ENCODE results near the gene PLA2G4A. TPM values are rescaled to one million over a fixed set of nuclear protein-coding genes. Genes with fewer than 3 reads are reported as not detected.
A peak's percentile ranks its signal among the peaks of the same experiment; 100 is the strongest.

Gene PLA2G4A
- total RNA-seq, 1 donor from 2014 or later = not detected

GRCh38 chr1:186984959-186985358, 156.2 kb downstream of the PLA2G4A start:
- TF ChIP-seq, protein P1, sequence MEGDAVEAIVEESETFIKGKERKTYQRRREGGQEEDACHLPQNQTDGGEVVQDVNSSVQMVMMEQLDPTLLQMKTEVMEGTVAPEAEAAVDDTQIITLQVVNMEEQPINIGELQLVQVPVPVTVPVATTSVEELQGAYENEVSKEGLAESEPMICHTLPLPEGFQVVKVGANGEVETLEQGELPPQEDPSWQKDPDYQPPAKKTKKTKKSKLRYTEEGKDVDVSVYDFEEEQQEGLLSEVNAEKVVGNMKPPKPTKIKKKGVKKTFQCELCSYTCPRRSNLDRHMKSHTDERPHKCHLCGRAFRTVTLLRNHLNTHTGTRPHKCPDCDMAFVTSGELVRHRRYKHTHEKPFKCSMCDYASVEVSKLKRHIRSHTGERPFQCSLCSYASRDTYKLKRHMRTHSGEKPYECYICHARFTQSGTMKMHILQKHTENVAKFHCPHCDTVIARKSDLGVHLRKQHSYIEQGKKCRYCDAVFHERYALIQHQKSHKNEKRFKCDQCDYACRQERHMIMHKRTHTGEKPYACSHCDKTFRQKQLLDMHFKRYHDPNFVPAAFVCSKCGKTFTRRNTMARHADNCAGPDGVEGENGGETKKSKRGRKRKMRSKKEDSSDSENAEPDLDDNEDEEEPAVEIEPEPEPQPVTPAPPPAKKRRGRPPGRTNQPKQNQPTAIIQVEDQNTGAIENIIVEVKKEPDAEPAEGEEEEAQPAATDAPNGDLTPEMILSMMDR (IDR thresholded peaks at IDR 0.05) = no peak
- no peak for ATAC-seq (ENCODE audit: low read depth)
- no peaks in the 10 kb centered on the region for H3K36me3 Mint-ChIP-seq (ENCODE audit: low read depth)
- ChIA-PET CTCF (interaction anchor here (0.7 to 1.1 kb wide), 3 partner anchors 11 to 610 kb away, joined by 3 to 4 read pairs (median 4); partner anchors contain the start of genes ODR4 and TPR), POLR2A (no interaction called here)
- H3K4me3 Mint-ChIP-seq = no peak overlapping the region
- intact Hi-C loops (cut with micrococcal nuclease) = loop anchor here (10.0 kb wide), 2 partner anchors 260 to 1170 kb away; no protein-coding TSS in a partner anchor
- no peaks in the 10 kb centered on the region for H3K9me3 Mint-ChIP-seq
- no peak for DNase-seq
- no peak overlapping the region for H3K27ac Mint-ChIP-seq
- H3K27me3 Mint-ChIP-seq = no peaks in the 10 kb centered on the region
- H3K4me1 Mint-ChIP-seq = no peaks in the 10 kb centered on the region

DNA sequence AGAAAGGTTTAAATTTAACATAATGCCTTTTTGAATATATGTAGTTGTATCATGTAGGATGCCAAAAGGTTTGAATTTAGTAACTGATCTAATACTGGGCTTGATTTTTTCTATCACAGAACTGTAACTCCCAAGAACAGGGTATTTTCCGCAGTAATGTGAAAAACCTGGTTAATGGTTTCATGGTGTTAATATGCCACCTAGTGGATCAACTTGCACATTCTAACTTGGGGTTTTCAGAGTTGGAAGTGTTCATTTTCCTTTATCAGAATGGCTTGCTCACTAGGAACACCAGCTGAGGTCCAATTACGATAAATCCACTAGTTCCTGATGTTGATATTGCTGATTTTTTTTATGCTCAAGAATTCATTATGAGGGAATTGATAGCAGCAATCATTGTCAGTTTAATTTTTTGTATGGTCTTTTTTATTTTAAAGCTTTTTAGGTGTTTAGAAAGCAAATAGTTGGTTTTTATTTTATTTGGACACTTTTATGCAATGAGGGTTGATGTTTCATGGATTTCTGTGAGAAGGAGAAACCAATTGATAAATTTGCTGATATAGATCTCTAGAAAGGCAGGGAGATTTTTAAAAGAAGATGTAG, 157.2 kb downstream of the PLA2G4A start:
- TF ChIP-seq, protein P1 (IDR thresholded peaks at IDR 0.05) = no peak
- ChIA-PET CTCF (interaction anchor here (1.0 to 1.7 kb wide), 8 partner anchors 9 to 611 kb away, joined by 4 to 14 read pairs (median 6); partner anchors contain the start of genes ODR4 and TPR), POLR2A (no interaction called here)
- no peak overlapping the region for H3K4me3 Mint-ChIP-seq
- ATAC-seq (ENCODE audit: low read depth) (peak; percentile 31), DNase-seq (no peak)
- no peaks in the 10 kb centered on the region for H3K4me1 Mint-ChIP-seq
- H3K27ac Mint-ChIP-seq = no peak overlapping the region
- no peaks in the 10 kb centered on the region for H3K36me3 Mint-ChIP-seq (ENCODE audit: low read depth)
- intact Hi-C loops (cut with micrococcal nuclease) = loop anchor here (1.0 to 10.0 kb wide), 5 partner anchors 261 to 1171 kb away; no protein-coding TSS in a partner anchor
- no peaks in the 10 kb centered on the region for H3K27me3 Mint-ChIP-seq
- H3K9me3 Mint-ChIP-seq = no peaks in the 10 kb centered on the region

DNA sequence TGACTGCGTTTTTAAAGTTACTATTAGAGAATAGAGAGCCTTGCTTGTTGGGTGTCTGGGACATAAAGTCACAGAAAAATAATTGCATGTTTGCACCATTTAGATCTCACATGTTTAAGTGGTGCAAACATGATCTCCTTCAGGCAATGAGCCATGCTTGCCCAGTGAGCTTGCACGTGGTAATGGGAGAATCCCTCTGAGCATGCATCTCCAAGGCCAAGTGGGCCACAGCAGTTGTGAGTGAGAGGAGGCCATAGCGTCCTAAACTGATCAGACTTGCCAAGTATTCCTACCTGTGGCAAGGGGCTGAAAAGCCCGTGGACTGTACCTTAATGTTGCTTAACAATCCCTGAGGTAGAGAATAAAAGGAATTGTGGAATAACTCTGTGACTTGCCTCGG, 158.3 kb downstream of the PLA2G4A start:
- ChIA-PET CTCF (interaction anchor here (1.1 to 1.7 kb wide), 6 partner anchors 501 to 612 kb away, joined by 5 to 14 read pairs (median 6); partner anchors contain the start of genes ODR4 and TPR), POLR2A (no interaction called here)
- no peak for DNase-seq
- TF ChIP-seq, protein P1 (IDR thresholded peaks at IDR 0.05) = no peak
- Mint-ChIP-seq H3K27ac (no peak overlapping the region), H3K27me3 (no peaks in the 10 kb centered on the region), H3K9me3 (no peaks in the 10 kb centered on the region), H3K36me3 (ENCODE audit: low read depth) (no peaks in the 10 kb centered on the region), H3K4me1 (no peaks in the 10 kb centered on the region), H3K4me3 (no peak overlapping the region)
- intact Hi-C loops (cut with micrococcal nuclease) = loop anchor here (10.0 kb wide), 2 partner anchors 262 to 1172 kb away; no protein-coding TSS in a partner anchor
- ATAC-seq (ENCODE audit: low read depth) = no peak

DNA sequence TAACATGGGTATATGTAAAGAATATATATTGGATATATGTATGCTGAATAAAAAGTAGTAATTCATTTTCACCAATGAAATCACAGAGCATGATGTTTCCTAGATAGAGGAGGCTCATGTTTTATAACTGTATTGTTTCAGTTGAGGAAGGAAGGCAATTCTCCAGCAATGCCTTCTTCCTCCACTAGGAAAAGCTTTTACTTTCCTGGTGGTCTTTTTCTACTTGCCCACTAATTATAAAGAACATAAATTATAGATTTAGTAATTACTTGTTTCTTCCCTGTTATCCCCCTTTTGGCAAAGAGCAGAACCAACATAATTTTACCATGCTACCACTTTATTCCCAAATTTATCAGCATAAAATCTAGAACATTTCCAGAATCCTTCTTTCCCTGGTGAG, 159.0 kb downstream of the PLA2G4A start:
- ChIA-PET POLR2A (no interaction called here), CTCF (interaction anchor here (0.7 kb wide), 1 partner anchor 510 kb away, joined by 3 read pairs; no protein-coding TSS in a partner anchor)
- no peaks in the 10 kb centered on the region for H3K9me3 Mint-ChIP-seq
- TF ChIP-seq, protein P1 (IDR thresholded peaks at IDR 0.05) = no peak
- no peak for DNase-seq
- no peak for ATAC-seq (ENCODE audit: low read depth)
- H3K27ac Mint-ChIP-seq = no peak overlapping the region
- intact Hi-C loops (cut with micrococcal nuclease) = loop anchor here (10.0 kb wide), 2 partner anchors 263 to 1173 kb away; no protein-coding TSS in a partner anchor
- no peak overlapping the region for H3K4me3 Mint-ChIP-seq
- H3K4me1 Mint-ChIP-seq = no peaks in the 10 kb centered on the region
- H3K36me3 Mint-ChIP-seq (ENCODE audit: low read depth) = no peaks in the 10 kb centered on the region
- H3K27me3 Mint-ChIP-seq = no peaks in the 10 kb centered on the region

DNA sequence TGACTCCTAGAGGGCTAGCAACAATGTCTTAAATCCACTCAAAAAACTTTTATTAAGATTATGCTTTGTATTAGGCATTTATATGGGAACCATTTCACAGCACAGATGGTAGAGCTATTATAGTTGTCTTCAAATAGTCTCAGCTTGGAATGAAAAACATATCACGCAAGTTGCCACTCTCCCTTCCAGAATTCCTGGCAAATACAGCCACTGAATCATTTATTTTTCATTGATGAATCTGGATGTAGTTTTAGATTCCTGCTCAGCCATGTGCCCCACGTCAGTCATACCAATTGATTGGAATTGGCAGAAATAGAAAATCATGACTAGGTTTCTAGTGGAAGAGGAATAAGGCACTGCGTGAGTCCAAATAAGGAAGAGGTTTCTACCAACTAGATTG, 165.2 kb downstream of the PLA2G4A start:
- H3K36me3 Mint-ChIP-seq (ENCODE audit: low read depth) = no peaks in the 10 kb centered on the region
- TF ChIP-seq, protein P1 (IDR thresholded peaks at IDR 0.05) = no peak
- H3K4me1 Mint-ChIP-seq = no peaks in the 10 kb centered on the region
- no peak overlapping the region for H3K27ac Mint-ChIP-seq
- no peaks in the 10 kb centered on the region for H3K27me3 Mint-ChIP-seq
- ChIA-PET POLR2A (no interaction called here), CTCF (no interaction called here)
- no peaks in the 10 kb centered on the region for H3K9me3 Mint-ChIP-seq
- ATAC-seq (ENCODE audit: low read depth) (no peak), DNase-seq (no peak)
- intact Hi-C loops (cut with micrococcal nuclease) = no loop called here
- H3K4me3 Mint-ChIP-seq = no peak overlapping the region

Measured in activated B cell treated with CpG ODN at 0.5 μM for 24 hours (primary cell).